Loucy (cell line): ENCODE data around the gene GPALPP1.

ENCODE experiments used
- H2AFZ ChIP-seq: fragments of 200-600 bp; sonication (generic); 2 replicates; pipeline ENCODE4 v1.6.0; 2016; ENCODE audit warnings: antibody characterized with exemption, mild to moderate bottlenecking, low read length, moderate library complexity
- H3F3A ChIP-seq: fragments of 200-600 bp; 2 replicates; pipeline ENCODE4 v1.6.0; 2016; ENCODE audit warnings: antibody characterized with exemption, low read depth, mild to moderate bottlenecking
- H3K27me3 ChIP-seq: fragments of 200-600 bp; sonication (generic); 2 replicates; pipeline ENCODE4 v1.6.1; 2014; ENCODE audit warnings: low read length, mild to moderate bottlenecking; ENCODE audit not compliant: insufficient read depth, poor library complexity, severe bottlenecking
- H3K36me3 ChIP-seq: fragments of 200-600 bp; sonication (generic); 2 replicates; pipeline ENCODE4 v1.6.1; 2016; ENCODE audit warnings: low read length; ENCODE audit not compliant: insufficient read depth
- H3K4me1 ChIP-seq: fragments of 200-600 bp; sonication (generic); 2 replicates; pipeline ENCODE4 v1.5.1; 2014; ENCODE audit warnings: low read length, mild to moderate bottlenecking; ENCODE audit not compliant: insufficient read depth, poor library complexity, severe bottlenecking
- H3K4me2 ChIP-seq: fragments of 200-600 bp; sonication (generic); 2 replicates; pipeline ENCODE4 v1.6.0; 2014; ENCODE audit warnings: antibody characterized with exemption, low read length, low read depth, mild to moderate bottlenecking; ENCODE audit not compliant: poor library complexity, severe bottlenecking
- H3K4me3 ChIP-seq: fragments of 200-600 bp; sonication (generic); 2 replicates; pipeline ENCODE4 v1.5.1; 2014; ENCODE audit warnings: low read length, mild to moderate bottlenecking, mixed read lengths; ENCODE audit not compliant: poor library complexity, severe bottlenecking
- H3K79me2 ChIP-seq: fragments of 200-600 bp; sonication (generic); 2 replicates; pipeline ENCODE4 v1.6.1; 2014; ENCODE audit warnings: low read length; ENCODE audit not compliant: insufficient read depth
- H3K9ac ChIP-seq: fragments of 200-600 bp; sonication (generic); 2 replicates; pipeline ENCODE4 v1.6.0; 2014; ENCODE audit warnings: mild to moderate bottlenecking, low read depth, low read length, moderate library complexity; ENCODE audit not compliant: poor library complexity, severe bottlenecking
- H3K9me2 ChIP-seq: fragments of 200-600 bp; sonication (generic); replicated peaks from 2 replicates; pipeline ENCODE4 v1.6.1; 2016; ENCODE audit warnings: low read depth, low read length, mixed read lengths
- H3K9me3 ChIP-seq: fragments of 200-600 bp; sonication (generic); 2 replicates; pipeline ENCODE4 v1.6.1; 2014; ENCODE audit warnings: mild to moderate bottlenecking, antibody characterized with exemption, low read length, low read depth; ENCODE audit not compliant: insufficient read depth
- H4K20me1 ChIP-seq: fragments of 200-600 bp; sonication (generic); 2 replicates; pipeline ENCODE4 v1.6.0; 2014; ENCODE audit warnings: antibody characterized with exemption, low read length, mild to moderate bottlenecking; ENCODE audit not compliant: insufficient read depth, poor library complexity, severe bottlenecking
- CTCF ChIP-seq: fragments of 200-600 bp; sonication (generic); conservative IDR thresholded peaks from 2 replicates; pipeline ENCODE4 v1.5.1; 2014; ENCODE audit warnings: mild to moderate bottlenecking, antibody characterized with exemption, low read length
- EZH2phosphoT487 ChIP-seq: fragments of 200-600 bp; IDR thresholded peaks from 2 replicates; pipeline ENCODE4 v1.6.1; 2018; ENCODE audit warnings: antibody characterized with exemption, mild to moderate bottlenecking, moderate library complexity, borderline replicate concordance

GPALPP1 gene

GRCh38 chr13:44952671-44953070 lies 36.7 kb upstream of the GPALPP1 start:
- Histone ChIP-seq H3K9ac (no peak overlapping the region), H2AFZ (no peak overlapping the region), H3K4me3 (no peak overlapping the region), H3K4me2 (no peak overlapping the region), H3K27me3 (no peaks in the 10 kb centered on the region), H3K4me1 (no peaks in the 10 kb centered on the region), H3K9me3 (no peaks in the 10 kb centered on the region), H3K9me2 (no peaks in the 10 kb centered on the region), H3F3A (no peaks in the 10 kb centered on the region), H4K20me1 (no peaks in the 10 kb centered on the region), H3K36me3 (peaks cover 15% of the 10 kb centered on the region; the same call in 1 of the 2 replicates), H3K79me2 (no peaks in the 10 kb centered on the region)
- no peak for TF ChIP-seq CTCF
- TF ChIP-seq EZH2phosphoT487, result no peak

- Histone ChIP-seq H3K4me2 (no peak overlapping the region), H3K9ac (no peak overlapping the region), H3K36me3 (peaks cover 21% of the 10 kb centered on the region; the same call in 1 of the 2 replicates), H3K79me2 (no peaks in the 10 kb centered on the region), H3F3A (no peaks in the 10 kb centered on the region), H3K9me3 (no peaks in the 10 kb centered on the region), H2AFZ (no peak overlapping the region), H4K20me1 (no peaks in the 10 kb centered on the region), H3K9me2 (no peaks in the 10 kb centered on the region), H3K27me3 (no peaks in the 10 kb centered on the region), H3K4me1 (no peaks in the 10 kb centered on the region), H3K4me3 (no peak overlapping the region)
- TF ChIP-seq EZH2phosphoT487 (no peak), CTCF (no peak)
These were observed 35.1 kb upstream of the GPALPP1 start for GRCh38 chr13:44954224-44954623.

GRCh38 chr13:44955406-44955805 lies 33.9 kb upstream of the GPALPP1 start:
- no peak overlapping the region for H3K4me3 ChIP-seq
- H3K4me2 ChIP-seq, result no peak overlapping the region
- peaks cover 18% of the 10 kb centered on the region; the same call in 1 of the 2 replicates for H3K36me3 ChIP-seq
- no peaks in the 10 kb centered on the region for H3K9me3 ChIP-seq
- H3K27me3 ChIP-seq, result no peaks in the 10 kb centered on the region
- TF ChIP-seq EZH2phosphoT487 (no peak), CTCF (no peak)
- no peak overlapping the region for H2AFZ ChIP-seq
- H3K9ac ChIP-seq, result no peak overlapping the region
- H3K9me2 ChIP-seq, result no peaks in the 10 kb centered on the region
- no peaks in the 10 kb centered on the region for H4K20me1 ChIP-seq
- no peaks in the 10 kb centered on the region for H3K79me2 ChIP-seq
- no peaks in the 10 kb centered on the region for H3F3A ChIP-seq
- H3K4me1 ChIP-seq, result no peaks in the 10 kb centered on the region
